Measurements from ENCODE around the gene TADA2B.

Gene TADA2B

GRCh38 chr4:7052313-7052712 is 9.1 kb downstream of the TADA2B start:
- no peaks in the 10 kb centered on the region for H3K9me3 ChIP-seq (ENCODE audit: insufficient read depth, low read depth, low read length)
- peaks cover 21% of the 10 kb centered on the region for H3K27me3 ChIP-seq (ENCODE audit: insufficient read depth, low read length, poor library complexity, severe bottlenecking)
- H4K20me1 ChIP-seq (ENCODE audit: insufficient read depth, low read length, poor library complexity, severe bottlenecking) = peaks cover 73% of the 10 kb centered on the region
- no peaks in the 10 kb centered on the region for H3K79me2 ChIP-seq (ENCODE audit: insufficient read depth, low read length)
- H3K9me2 ChIP-seq (replicated peaks; ENCODE audit: low read depth, low read length) = no peaks in the 10 kb centered on the region
- no peaks in the 10 kb centered on the region for H3F3A ChIP-seq (ENCODE audit: low read depth)
- H3K4me2 ChIP-seq (ENCODE audit: low read depth, low read length, poor library complexity, severe bottlenecking) = no peak overlapping the region
- H3K9ac ChIP-seq (ENCODE audit: low read depth, low read length, poor library complexity, severe bottlenecking) = no peak overlapping the region
- H3K36me3 ChIP-seq (ENCODE audit: insufficient read depth, low read length) = peaks cover 23% of the 10 kb centered on the region; the same call in 1 of the 2 replicates
- TF ChIP-seq CTCF (conservative IDR thresholded peaks at IDR 0.05; ENCODE audit: low read length) (no peak), EZH2phosphoT487 (IDR thresholded peaks at IDR 0.05; ENCODE audit: borderline replicate concordance) (no peak)
- no peak overlapping the region for H3K4me3 ChIP-seq (ENCODE audit: low read length, poor library complexity, severe bottlenecking)
- peaks cover 18% of the 10 kb centered on the region for H3K4me1 ChIP-seq (ENCODE audit: insufficient read depth, low read length, poor library complexity, severe bottlenecking)
- H2AFZ ChIP-seq (ENCODE audit: low read length) = no peak overlapping the region

- Histone ChIP-seq H3K4me1 (ENCODE audit: insufficient read depth, low read length, poor library complexity, severe bottlenecking) (peaks cover 18% of the 10 kb centered on the region), H4K20me1 (ENCODE audit: insufficient read depth, low read length, poor library complexity, severe bottlenecking) (peaks cover 65% of the 10 kb centered on the region), H3K36me3 (ENCODE audit: insufficient read depth, low read length) (peaks cover 23% of the 10 kb centered on the region; the same call in 1 of the 2 replicates), H3K9me2 (replicated peaks; ENCODE audit: low read depth, low read length) (no peaks in the 10 kb centered on the region), H3F3A (ENCODE audit: low read depth) (no peaks in the 10 kb centered on the region), H3K79me2 (ENCODE audit: insufficient read depth, low read length) (no peaks in the 10 kb centered on the region), H3K9ac (ENCODE audit: low read depth, low read length, poor library complexity, severe bottlenecking) (no peak overlapping the region), H2AFZ (ENCODE audit: low read length) (no peak overlapping the region), H3K4me2 (ENCODE audit: low read depth, low read length, poor library complexity, severe bottlenecking) (peak overlapping the region; percentile 47), H3K27me3 (ENCODE audit: insufficient read depth, low read length, poor library complexity, severe bottlenecking) (peaks cover 21% of the 10 kb centered on the region), H3K9me3 (ENCODE audit: insufficient read depth, low read depth, low read length) (no peaks in the 10 kb centered on the region), H3K4me3 (ENCODE audit: low read length, poor library complexity, severe bottlenecking) (no peak overlapping the region)
- peak; percentile 98 for TF ChIP-seq EZH2phosphoT487 (IDR thresholded peaks at IDR 0.05; ENCODE audit: borderline replicate concordance)
- TF ChIP-seq CTCF (conservative IDR thresholded peaks at IDR 0.05; ENCODE audit: low read length) = no peak
These were observed 9.9 kb downstream of the TADA2B start for GRCh38 chr4:7052923-7053715.

GRCh38 chr4:7054106-7054880 is 11.1 kb downstream of the TADA2B start:
- no peak for TF ChIP-seq CTCF (conservative IDR thresholded peaks at IDR 0.05; ENCODE audit: low read length)
- TF ChIP-seq EZH2phosphoT487 (IDR thresholded peaks at IDR 0.05; ENCODE audit: borderline replicate concordance) = no peak
- Histone ChIP-seq H3F3A (ENCODE audit: low read depth) (no peaks in the 10 kb centered on the region), H3K4me3 (ENCODE audit: low read length, poor library complexity, severe bottlenecking) (no peak overlapping the region), H3K79me2 (ENCODE audit: insufficient read depth, low read length) (no peaks in the 10 kb centered on the region), H3K36me3 (ENCODE audit: insufficient read depth, low read length) (peaks cover 23% of the 10 kb centered on the region; the same call in 1 of the 2 replicates), H3K27me3 (ENCODE audit: insufficient read depth, low read length, poor library complexity, severe bottlenecking) (peaks cover 19% of the 10 kb centered on the region), H3K4me2 (ENCODE audit: low read depth, low read length, poor library complexity, severe bottlenecking) (no peak overlapping the region), H3K9me3 (ENCODE audit: insufficient read depth, low read depth, low read length) (no peaks in the 10 kb centered on the region), H2AFZ (ENCODE audit: low read length) (no peak overlapping the region), H3K4me1 (ENCODE audit: insufficient read depth, low read length, poor library complexity, severe bottlenecking) (peaks cover 18% of the 10 kb centered on the region), H3K9me2 (replicated peaks; ENCODE audit: low read depth, low read length) (no peaks in the 10 kb centered on the region), H4K20me1 (ENCODE audit: insufficient read depth, low read length, poor library complexity, severe bottlenecking) (peaks cover 61% of the 10 kb centered on the region), H3K9ac (ENCODE audit: low read depth, low read length, poor library complexity, severe bottlenecking) (no peak overlapping the region)

Data from Loucy (cell line).